ENCODE measurements around the gene ABCB4.

GRCh38 chr7:87404674-87405073 lies 70.8 kb downstream of the ABCB4 start:
- no peak for TF ChIP-seq POLR2A (IDR thresholded peaks at IDR 0.05)
- TF ChIP-seq, protein P1, sequence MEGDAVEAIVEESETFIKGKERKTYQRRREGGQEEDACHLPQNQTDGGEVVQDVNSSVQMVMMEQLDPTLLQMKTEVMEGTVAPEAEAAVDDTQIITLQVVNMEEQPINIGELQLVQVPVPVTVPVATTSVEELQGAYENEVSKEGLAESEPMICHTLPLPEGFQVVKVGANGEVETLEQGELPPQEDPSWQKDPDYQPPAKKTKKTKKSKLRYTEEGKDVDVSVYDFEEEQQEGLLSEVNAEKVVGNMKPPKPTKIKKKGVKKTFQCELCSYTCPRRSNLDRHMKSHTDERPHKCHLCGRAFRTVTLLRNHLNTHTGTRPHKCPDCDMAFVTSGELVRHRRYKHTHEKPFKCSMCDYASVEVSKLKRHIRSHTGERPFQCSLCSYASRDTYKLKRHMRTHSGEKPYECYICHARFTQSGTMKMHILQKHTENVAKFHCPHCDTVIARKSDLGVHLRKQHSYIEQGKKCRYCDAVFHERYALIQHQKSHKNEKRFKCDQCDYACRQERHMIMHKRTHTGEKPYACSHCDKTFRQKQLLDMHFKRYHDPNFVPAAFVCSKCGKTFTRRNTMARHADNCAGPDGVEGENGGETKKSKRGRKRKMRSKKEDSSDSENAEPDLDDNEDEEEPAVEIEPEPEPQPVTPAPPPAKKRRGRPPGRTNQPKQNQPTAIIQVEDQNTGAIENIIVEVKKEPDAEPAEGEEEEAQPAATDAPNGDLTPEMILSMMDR (IDR thresholded peaks at IDR 0.05): no peak
